H1 (cell line): ENCODE measurements around the gene CAMTA2. TPM values are rescaled to one million over a fixed set of nuclear protein-coding genes. Genes with fewer than 3 reads are reported as not detected.

Experiments
- CTCF ChIA-PET: fragments of 300-600 bp; sonication (Branson Sonifier 250); formaldehyde crosslinking; loops from one replicate; lab custom pipeline; 2021; ENCODE audit not compliant: partially characterized antibody; lab: Charles Lee
- POLR2A ChIA-PET: fragments of 300-600 bp; sonication (Branson Sonifier 250); formaldehyde crosslinking; loops from one replicate; lab custom pipeline; 2021; ENCODE audit warnings: inconsistent platforms; ENCODE audit not compliant: partially characterized antibody; lab: Charles Lee
- DNase-seq, 2 experiments: peaks; one replicate each; pipeline versions ENCODE4 v3.0.0 to v3.0.0-alpha.2; 2010 to 2022; ENCODE audit warnings: low spot score in 2 of 2, low read depth in 1 of 2, mixed read lengths in 1 of 2
- FAIRE-seq: peaks from 2 replicates; lab custom pipeline; 2011; peaks lifted over from hg19 to GRCh38; lab: Jason Lieb, UNC
- H2AFZ ChIP-seq: 2 replicates; pipeline ENCODE4 v1.8.1; 2012; ENCODE audit warnings: low read length, inconsistent platforms
- H2AK5ac ChIP-seq: 2 replicates; pipeline ENCODE4 v1.6.1; 2013; ENCODE audit warnings: low read depth, low read length
- H2BK120ac ChIP-seq: replicated peaks from 2 replicates; pipeline ENCODE3; 2013; ENCODE audit warnings: low read depth, low read length, inconsistent platforms
- H2BK12ac ChIP-seq: 2 replicates; pipeline ENCODE4 v1.6.1; 2013; ENCODE audit warnings: low read depth, low read length
- H2BK15ac ChIP-seq: 2 replicates; pipeline ENCODE4 v1.6.1; 2013; ENCODE audit warnings: low read length
- H2BK20ac ChIP-seq: 2 replicates; pipeline ENCODE4 v1.6.1; 2013; ENCODE audit warnings: low read length
- H2BK5ac ChIP-seq: 2 replicates; pipeline ENCODE4 v1.6.1; 2013; ENCODE audit warnings: low read depth, low read length
- H3K14ac ChIP-seq: 2 replicates; pipeline ENCODE4 v1.6.1; 2013; ENCODE audit warnings: inconsistent platforms; ENCODE audit not compliant: insufficient read length
- H3K18ac ChIP-seq: 2 replicates; pipeline ENCODE4 v1.6.1; 2013; ENCODE audit warnings: low read length; ENCODE audit errors: extremely low read depth
- H3K23ac ChIP-seq: 2 replicates; pipeline ENCODE4 v1.6.1; 2013; ENCODE audit warnings: inconsistent platforms; ENCODE audit not compliant: insufficient read length
- H3K23me2 ChIP-seq: 2 replicates; pipeline ENCODE4 v1.6.1; 2013; ENCODE audit warnings: low read depth, low read length
- H3K27ac ChIP-seq: 2 replicates; pipeline ENCODE4 v1.6.1; 2011; ENCODE audit warnings: low read depth, low read length, inconsistent platforms
- H3K27me3 ChIP-seq, 4 experiments: replicated peaks in 1 of 4; 1 replicate in 1 of 4; 2 replicates in 3 of 4; pipeline versions ENCODE4 v1.6.1 to v1.8.1; 2011 to 2013; ENCODE audit warnings: low read length in 3 of 4, mild to moderate bottlenecking in 3 of 4, inconsistent platforms in 2 of 4, mixed read lengths in 2 of 4, moderate library complexity in 1 of 4; ENCODE audit not compliant: control insufficient read depth in 3 of 4, insufficient read depth in 3 of 4; ENCODE audit errors: extremely low read depth in 1 of 4
- H3K36me3 ChIP-seq, 4 experiments: 2 replicates each; pipeline versions ENCODE4 v1.6.1 to v1.8.1; 2011 to 2013; ENCODE audit warnings: mild to moderate bottlenecking in 4 of 4, low read length in 3 of 4, moderate library complexity in 2 of 4, control low read depth in 1 of 4, inconsistent platforms in 1 of 4; ENCODE audit not compliant: insufficient read depth in 4 of 4, control insufficient read depth in 2 of 4
- H3K4ac ChIP-seq: replicated peaks from 2 replicates; pipeline ENCODE3; 2013; ENCODE audit warnings: low read length, low read depth, mixed read lengths, inconsistent platforms; ENCODE audit not compliant: insufficient read length
- H3K4me1 ChIP-seq, 4 experiments: replicated peaks in 1 of 4; 1 replicate in 1 of 4; 2 replicates in 3 of 4; pipeline versions ENCODE4 v1.6.1 to v1.8.1; 2011 to 2013; ENCODE audit warnings: low read length in 3 of 4, inconsistent platforms in 2 of 4, mixed read lengths in 1 of 4; ENCODE audit not compliant: insufficient read depth in 4 of 4, control insufficient read depth in 3 of 4
- H3K4me2 ChIP-seq, 2 experiments: 2 replicates each; pipeline versions ENCODE4 v1.6.1 to v1.8.1; 2011 to 2013; ENCODE audit warnings: low read depth in 2 of 2, low read length in 2 of 2, control low read depth in 1 of 2, inconsistent platforms in 1 of 2, mild to moderate bottlenecking in 1 of 2; ENCODE audit not compliant: insufficient read depth in 1 of 2
- H3K4me3 ChIP-seq, 4 experiments: fragments of 200-600, 300-600 bp in 1 of 4; sonication (generic), shearing (Covaris generic), sonication (Bioruptor Twin) in 1 of 4; 2 replicates each; pipeline versions ENCODE4 v1.5.1 to v1.8.1; 2011 to 2016; ENCODE audit warnings: low read length in 4 of 4, low read depth in 3 of 4, control low read depth in 2 of 4, inconsistent platforms in 2 of 4, mild to moderate bottlenecking in 2 of 4, mixed read lengths in 1 of 4, moderate library complexity in 1 of 4; ENCODE audit not compliant: insufficient read depth in 2 of 4; ENCODE audit errors: extremely low read depth in 1 of 4
- H3K56ac ChIP-seq: replicated peaks from 2 replicates; pipeline ENCODE3; 2013; ENCODE audit warnings: low read depth, mild to moderate bottlenecking, mixed read lengths, low read length, inconsistent platforms; ENCODE audit not compliant: insufficient read length
- H3K79me1 ChIP-seq: 2 replicates; pipeline ENCODE4 v1.6.1; 2013; ENCODE audit warnings: low read depth, low read length, control low read depth
- H3K79me2 ChIP-seq, 2 experiments: 2 replicates each; pipeline versions ENCODE4 v1.6.1 to v1.8.1; 2012 to 2013; ENCODE audit warnings: low read length in 2 of 2, mild to moderate bottlenecking in 2 of 2, inconsistent platforms in 1 of 2; ENCODE audit not compliant: insufficient read depth in 2 of 2, control insufficient read depth in 1 of 2
- H3K9ac ChIP-seq, 4 experiments: replicated peaks in 1 of 4; 1 replicate in 1 of 4; 2 replicates in 3 of 4; pipeline versions ENCODE4 v1.6.1 to v1.8.1; 2011 to 2013; ENCODE audit warnings: low read depth in 3 of 4, low read length in 3 of 4, control low read depth in 2 of 4, mild to moderate bottlenecking in 2 of 4, moderate library complexity in 2 of 4, inconsistent platforms in 1 of 4; ENCODE audit errors: extremely low read depth in 1 of 4
- H3K9me3 ChIP-seq, 2 experiments: 2 replicates each; pipeline versions ENCODE4 v1.6.1 to v1.8.1; 2012 to 2013; ENCODE audit warnings: mild to moderate bottlenecking in 2 of 2, moderate library complexity in 2 of 2, control low read depth in 1 of 2, inconsistent platforms in 1 of 2, low read depth in 1 of 2, low read length in 1 of 2, mixed read lengths in 1 of 2; ENCODE audit not compliant: insufficient read depth in 2 of 2
- H4K20me1 ChIP-seq, 2 experiments: replicated peaks in 1 of 2; 2 replicates each; pipeline versions ENCODE3 to v1.8.1; 2011 to 2013; ENCODE audit warnings: inconsistent platforms in 2 of 2, low read length in 2 of 2, mild to moderate bottlenecking in 1 of 2; ENCODE audit not compliant: insufficient read depth in 2 of 2, control insufficient read depth in 1 of 2
- H4K5ac ChIP-seq: 2 replicates; pipeline ENCODE4 v1.6.1; 2013; ENCODE audit warnings: low read length, low read depth, mixed read lengths, inconsistent platforms; ENCODE audit not compliant: insufficient read length
- H4K8ac ChIP-seq: 2 replicates; pipeline ENCODE4 v1.8.0; 2013; ENCODE audit warnings: mild to moderate bottlenecking, moderate library complexity, low read length, inconsistent platforms; ENCODE audit not compliant: insufficient read depth; ENCODE audit errors: extremely low read depth
- H4K91ac ChIP-seq: replicated peaks from 2 replicates; pipeline ENCODE3; 2013; ENCODE audit warnings: low read length, mixed read lengths, inconsistent platforms; ENCODE audit not compliant: insufficient read length
- CBX5 ChIP-seq: fragments of 300-800, 300-1000 bp; sonication (generic); IDR thresholded peaks from 2 replicates; pipeline ENCODE4 v1.7.1; 2016; ENCODE audit warnings: antibody characterized with exemption, low read length, low read depth
- CTBP2 ChIP-seq: IDR thresholded peaks from 2 replicates; pipeline ENCODE4 v1.7.0; 2011; ENCODE audit warnings: borderline replicate concordance, mild to moderate bottlenecking, moderate library complexity, mixed read lengths, low read length; ENCODE audit not compliant: insufficient read depth, insufficient read length
- PHF8 ChIP-seq: fragments of 200-600 bp; sonication (generic); conservative IDR thresholded peaks from 2 replicates; pipeline ENCODE4 v1.7.1; 2012; ENCODE audit warnings: low read depth, mild to moderate bottlenecking, inconsistent platforms, low read length, moderate library complexity
- SP1 ChIP-seq: IDR thresholded peaks from 2 replicates; pipeline ENCODE4 v1.6.1; 2011; ENCODE audit warnings: low read depth, low read length
- SP2 ChIP-seq: IDR thresholded peaks from 2 replicates; pipeline ENCODE4 v1.6.1; 2012; ENCODE audit warnings: mild to moderate bottlenecking, low read length, inconsistent platforms
- SP4 ChIP-seq: IDR thresholded peaks from 2 replicates; pipeline ENCODE4 v1.6.1; 2012; ENCODE audit warnings: low read length, inconsistent platforms
- SRF ChIP-seq: IDR thresholded peaks from 2 replicates; pipeline ENCODE4 v1.6.1; 2011; ENCODE audit warnings: mild to moderate bottlenecking, low read depth, low read length, moderate library complexity
- WGBS, 2 experiments: shearing (Covaris generic) in 1 of 2; methylation state at CpG; one replicate each; pipeline versions ENCODE4 v1.1.6 to v1.1.7; 2013 to 2015; ENCODE audit warnings: low lambda C conversion rate in 2 of 2, mixed read lengths in 2 of 2, inconsistent platforms in 1 of 2, low coverage in 1 of 2, missing lambda C conversion rate in 1 of 2; ENCODE audit not compliant: insufficient replicate concordance in 2 of 2, insufficient coverage in 1 of 2, insufficient read length in 1 of 2; ENCODE audit errors: extremely low coverage in 1 of 2, missing lambda C conversion rate in 1 of 2; 5-methylcytosine and 5-hydroxymethylcytosine counted together
- polyA plus RNA-seq, 7 experiments: library from polyadenylated mRNA; depleted of rRNA in 3 of 7; stranded (reverse) in 5 of 7; unstranded in 2 of 7; fragments of >200 nt in 5 of 7; fragments of 200-250 nt in 2 of 7; gene quantifications; 1 replicate in 5 of 7; 2 replicates in 1 of 7; 4 replicates in 1 of 7; pipeline versions ENCODE4 v1.2.1 to v1.2.3, GENCODE V29; 2011 to 2013; ENCODE audit warnings: missing spikeins in 2 of 7, mixed read lengths in 2 of 7
- total RNA-seq: library from RNA; stranded (reverse); fragmentation: NEBNext Ultra II Directional; extraction: Animal tissue kit (Norgen Biotek cat#: 25700); gene quantifications from 2 replicates; pipeline ENCODE4 v1.2.1, GENCODE V29; 2021

The CAMTA2 gene
- total and polyA plus RNA-seq, 2 of the 8 experiments (the other 6 are each of a cell fraction or from before 2014, with no cell fraction given): 5.5 to 12.0 TPM

DNA sequence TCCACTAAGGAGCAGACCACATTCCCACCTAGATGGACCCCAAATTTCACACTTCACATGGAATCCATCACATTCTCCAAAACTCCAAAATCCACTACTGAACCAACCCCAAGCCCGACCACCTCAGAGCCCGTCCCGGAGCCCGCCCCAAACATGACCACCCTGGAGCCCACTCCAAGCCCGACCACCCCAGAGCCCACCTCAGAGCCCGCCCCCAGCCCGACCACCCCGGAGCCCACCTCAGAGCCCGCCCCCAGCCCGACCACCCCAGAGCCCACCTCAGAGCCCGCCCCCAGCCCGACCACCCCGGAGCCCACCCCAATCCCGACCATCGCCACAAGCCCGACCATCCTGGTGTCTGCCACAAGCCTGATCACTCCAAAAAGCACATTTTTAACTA is 53.8 kb downstream of the CAMTA2 start:
- TF ChIP-seq CTBP2 (no peak), SRF (no peak), SP2 (no peak), SP1 (no peak), PHF8 (no peak), CBX5 (no peak), SP4 (no peak)
- Histone ChIP-seq H3K79me2 (peaks cover 0 to 6% of the 10 kb centered on the region in 2 experiments; a peak in 3 of 4 replicates), H3K4me2 (no peak overlapping the region), H3K18ac (no peak overlapping the region), H4K5ac (no peak overlapping the region), H3K9ac (no peak overlapping the region), H3K4me1 (peaks cover 0 to 5% (median 3%) of the 10 kb centered on the region in 4 experiments; a peak in 6 of 7 replicates), H3K23ac (no peak overlapping the region), H3K27me3 (no peaks in the 10 kb centered on the region), H3K14ac (no peak overlapping the region), H3K79me1 (peaks cover 3% of the 10 kb centered on the region), H2BK15ac (no peak overlapping the region), H3K23me2 (0 out of 2 replicates have a peak, but pooled peaks cover 2% of the 10 kb centered on the region), H2BK5ac (no peak overlapping the region), H3K56ac (no peak overlapping the region), H3K4me3 (no peak overlapping the region), H2AFZ (no peak overlapping the region), H3K4ac (no peak overlapping the region), H3K9me3 (no peaks in the 10 kb centered on the region), H3K36me3 (peaks cover 9 to 16% (median 13%) of the 10 kb centered on the region in 4 experiments), H4K91ac (no peak overlapping the region), H4K8ac (no peak overlapping the region; the same call in 1 of the 2 replicates), H2BK12ac (no peak overlapping the region), H2BK120ac (no peak overlapping the region), H3K27ac (no peak overlapping the region), H4K20me1 (peaks cover 0 to 1% of the 10 kb centered on the region in 2 experiments), H2BK20ac (no peak overlapping the region), H2AK5ac (no peak overlapping the region)
- CTCF ChIA-PET: interaction anchor here (1.0 to 1.3 kb wide), 6 partner anchors 8 to 30 kb away, joined by 3 to 10 read pairs (median 4); no protein-coding TSS in a partner anchor
- no peak for FAIRE-seq
- DNase-seq: no peak
- WGBS, 2 experiments: 97% methylated on average over 5 of the region's 16 CpGs; no CpG with 5 or more reads in 1 of the 2 experiments
- POLR2A ChIA-PET: interaction anchor here (1.0 to 27.4 kb wide), 10 partner anchors 10 to 33 kb away, joined by 3 to 987 read pairs (median 10); partner anchors contain the start of genes C17orf107, CHRNE, ENO3 and PFN1
